HCT116 (cell line): ENCODE measurements around the gene KATNBL1.

Source experiments
- ATF3 ChIP-seq: IDR thresholded peaks from 2 replicates; pipeline ENCODE4 v1.6.1; 2012
- CTCF ChIP-seq, 3 experiments: fragments of 200-600 bp in 1 of 3; sonication (generic) in 1 of 3; IDR thresholded peaks in 2 of 3; conservative IDR thresholded peaks in 1 of 3; 2 replicates each; pipeline ENCODE4 v1.5.1; 2012 to 2017; ENCODE audit warnings: low read depth in 2 of 3, low read length in 2 of 3, antibody characterized with exemption in 1 of 3, borderline replicate concordance in 1 of 3, control low read depth in 1 of 3, mild to moderate bottlenecking in 1 of 3, mixed read lengths in 1 of 3, mixed run types in 1 of 3, moderate library complexity in 1 of 3; ENCODE audit not compliant: insufficient read depth in 1 of 3
- MAX ChIP-seq: IDR thresholded peaks from 2 replicates; pipeline ENCODE4 v1.6.1; 2012
- POLR2A ChIP-seq: IDR thresholded peaks from 2 replicates; pipeline ENCODE4 v1.7.0; 2011; ENCODE audit warnings: borderline replicate concordance; ENCODE audit not compliant: insufficient read depth, insufficient read length; ENCODE audit errors: extremely low read depth
- REST ChIP-seq: IDR thresholded peaks from 2 replicates; pipeline ENCODE4 v1.6.1; 2012; ENCODE audit warnings: low read depth
- YY1 ChIP-seq: IDR thresholded peaks from 2 replicates; pipeline ENCODE4 v1.6.1; 2011; ENCODE audit warnings: low read length, low read depth, moderate library complexity, mild to moderate bottlenecking; ENCODE audit not compliant: insufficient replicate concordance; ENCODE audit errors: extremely low read depth
- ZBTB33 ChIP-seq: IDR thresholded peaks from 2 replicates; pipeline ENCODE4 v1.6.1; 2011; ENCODE audit warnings: mild to moderate bottlenecking, low read length, moderate library complexity; ENCODE audit not compliant: insufficient replicate concordance; ENCODE audit errors: extremely low read depth

GRCh38 chr15:34116620-34117019 is 93.3 kb downstream of the KATNBL1 start:
- TF ChIP-seq CTCF (IDR thresholded peaks at IDR 0.05 in 2 of 3, conservative IDR thresholded peaks at IDR 0.05 in 1 of 3; ENCODE audit: borderline replicate concordance in 1 of 3, insufficient read depth in 1 of 3, low read depth in 2 of 3, low read length in 2 of 3) (no peak), REST (no peak), MAX (no peak), ATF3 (no peak), YY1 (no peak), POLR2A (no peak), ZBTB33 (no peak)
